HepG2 (cell line): ENCODE measurements around the gene B4GALT4. TPM values are rescaled to one million over a fixed set of nuclear protein-coding genes. Genes with fewer than 3 reads are reported as not detected.

Experiments used
- ATAC-seq: fragments of 200-7000 bp; cut with Tn5 transposase; 3 replicates; pipeline ENCODE4 v1.9.1; 2020; ENCODE audit warnings: mild to moderate bottlenecking, moderate library complexity
- BruUV-seq: library from RNA; stranded (reverse); fragments of 400-500 nt; replicated peaks from 2 replicates; lab custom pipeline; 2021; lab: Mats Ljungman, UMichigan
- CTCF ChIA-PET: fragments of 300-600 bp; formaldehyde crosslinking; extraction: SDS; loops from one replicate; lab custom pipeline; 2021; ENCODE audit warnings: low total read pairs, inconsistent platforms, low intra/inter-chr PET ratio; lab: Yijun Ruan, JAX
- POLR2A ChIA-PET: fragments of 350-600 bp; sonication (Branson Sonifier 250); formaldehyde crosslinking; loops from one replicate; lab custom pipeline; 2020; ENCODE audit warnings: antibody characterized with exemption, inconsistent platforms; lab: Yijun Ruan, JAX
- DNase-seq: peaks from one replicate; pipeline ENCODE4 v3.0.0-alpha.2; 2015; ENCODE audit warnings: low spot score
- FAIRE-seq: peaks from 3 replicates; lab custom pipeline; 2011; peaks lifted over from hg19 to GRCh38; lab: Jason Lieb, UNC
- H2AFZ ChIP-seq: one replicate; pipeline ENCODE4 v1.6.1; 2011; ENCODE audit warnings: low read length, inconsistent platforms
- H3K27ac ChIP-seq: fragments of 300-600 bp; 3 replicates; pipeline ENCODE4 v1.8.0; 2011; ENCODE audit warnings: mixed run types, mild to moderate bottlenecking, mixed read lengths, low read length, inconsistent platforms; ENCODE audit not compliant: insufficient read depth; ENCODE audit errors: extremely low read length
- H3K27me3 ChIP-seq, 2 experiments: fragments of 200-600 bp in 1 of 2; 2 replicates in 1 of 2; 3 replicates in 1 of 2; pipeline versions ENCODE4 v1.6.0 to v1.8.0; 2011; ENCODE audit warnings: low read length in 2 of 2, mild to moderate bottlenecking in 2 of 2, moderate library complexity in 2 of 2, inconsistent platforms in 1 of 2; ENCODE audit not compliant: insufficient read depth in 2 of 2, control insufficient read depth in 1 of 2
- H3K36me3 ChIP-seq, 2 experiments: fragments of 200-600 bp in 1 of 2; replicated peaks in 1 of 2; 2 replicates in 1 of 2; 3 replicates in 1 of 2; pipeline versions ENCODE4 v1.5.1 to v1.8.0; 2011; ENCODE audit warnings: low read length in 2 of 2, inconsistent platforms in 1 of 2; ENCODE audit not compliant: insufficient read depth in 2 of 2, control insufficient read depth in 1 of 2
- H3K4me1 ChIP-seq: 2 replicates; pipeline ENCODE4 v1.5.1; 2012; ENCODE audit warnings: low read length, inconsistent platforms; ENCODE audit not compliant: insufficient read depth
- H3K4me2 ChIP-seq: 2 replicates; pipeline ENCODE4 v1.6.0; 2011; ENCODE audit warnings: low read depth, low read length, inconsistent platforms
- H3K4me3 ChIP-seq, 3 experiments: fragments of 200-600 bp in 1 of 3; sonication (generic), shearing (Covaris generic) in 1 of 3; replicated peaks in 1 of 3; 2 replicates each; pipeline ENCODE4 v1.5.1; 2011 to 2016; ENCODE audit warnings: low read length in 3 of 3, inconsistent platforms in 2 of 3, low read depth in 2 of 3, mild to moderate bottlenecking in 2 of 3, control low read depth in 1 of 3, mixed read lengths in 1 of 3; ENCODE audit not compliant: insufficient read depth in 1 of 3
- H3K79me2 ChIP-seq: one replicate; pipeline ENCODE4 v1.6.1; 2011; ENCODE audit warnings: low read length, inconsistent platforms; ENCODE audit not compliant: insufficient read depth
- H3K9ac ChIP-seq: 2 replicates; pipeline ENCODE4 v1.6.0; 2011; ENCODE audit warnings: mild to moderate bottlenecking, low read depth, low read length, inconsistent platforms; ENCODE audit not compliant: insufficient read depth
- H3K9me3 ChIP-seq: 2 replicates; pipeline ENCODE4 v1.5.1; 2012; ENCODE audit warnings: mild to moderate bottlenecking, low read length
- H4K20me1 ChIP-seq: 2 replicates; pipeline ENCODE4 v1.6.0; 2011; ENCODE audit warnings: inconsistent platforms, mild to moderate bottlenecking, low read length, moderate library complexity; ENCODE audit not compliant: insufficient read depth
- NCOA5 ChIP-seq: sonication (generic); formaldehyde crosslinking; IDR thresholded peaks from 2 replicates; pipeline ENCODE4 v1.4.0; 2020; ENCODE audit warnings: missing genetic modification reagents
- NR2F2 ChIP-seq: IDR thresholded peaks from 2 replicates; pipeline ENCODE4 v1.6.1; 2012; ENCODE audit warnings: low read depth, inconsistent platforms, borderline replicate concordance
- TFAP4 ChIP-seq: sonication (generic); IDR thresholded peaks from 2 replicates; pipeline ENCODE4 v1.6.1; 2016; ENCODE audit warnings: low read depth, borderline replicate concordance
- THAP8 ChIP-seq: sonication (generic); formaldehyde crosslinking; IDR thresholded peaks from 2 replicates; pipeline ENCODE4 v1.5.1; 2020; ENCODE audit warnings: missing genetic modification reagents, mild to moderate bottlenecking, borderline replicate concordance
- TMF1 ChIP-seq: sonication (generic); formaldehyde crosslinking; IDR thresholded peaks from 2 replicates; pipeline ENCODE4 v1.8.1; 2022; ENCODE audit warnings: low read depth, missing genetic modification reagents
- ZHX2 ChIP-seq, 2 experiments: sonication (generic) in 1 of 2; formaldehyde crosslinking in 1 of 2; IDR thresholded peaks; 2 replicates each; pipeline versions ENCODE4 v1.6.1 to v1.9.0; 2014 to 2022; ENCODE audit warnings: antibody characterized with exemption in 1 of 2, borderline replicate concordance in 1 of 2, inconsistent platforms in 1 of 2, low read depth in 1 of 2, missing genetic modification reagents in 1 of 2
- ZKSCAN1 ChIP-seq: fragments of 150-350 bp; IDR thresholded peaks from 2 replicates; pipeline ENCODE4 v1.6.1; 2014; ENCODE audit warnings: low read length
- ZNF24 ChIP-seq: fragments of 450-650 bp; IDR thresholded peaks from 2 replicates; pipeline ENCODE4 v1.6.1; 2017; ENCODE audit warnings: antibody characterized with exemption, mild to moderate bottlenecking
- ZNF354B ChIP-seq: sonication (generic); formaldehyde crosslinking; IDR thresholded peaks from 2 replicates; pipeline ENCODE4 v1.8.0; 2022; ENCODE audit warnings: mild to moderate bottlenecking, missing genetic modification reagents
- ZNF512B ChIP-seq: sonication (generic); formaldehyde crosslinking; IDR thresholded peaks from 2 replicates; pipeline ENCODE4 v1.5.1; 2020; ENCODE audit warnings: missing genetic modification reagents, mild to moderate bottlenecking, borderline replicate concordance
- ZNF550 ChIP-seq: sonication (generic); formaldehyde crosslinking; IDR thresholded peaks from 2 replicates; pipeline ENCODE4 v1.4.0; 2020; ENCODE audit warnings: mild to moderate bottlenecking, missing genetic modification reagents, borderline replicate concordance
- ZNF652 ChIP-seq: IDR thresholded peaks from 2 replicates; pipeline ENCODE4 v1.6.1; 2016; ENCODE audit warnings: low read depth, borderline replicate concordance
- ZNF747 ChIP-seq: sonication (generic); formaldehyde crosslinking; IDR thresholded peaks from 2 replicates; pipeline ENCODE4 v1.8.1; 2023; ENCODE audit warnings: missing genetic modification reagents, mild to moderate bottlenecking, borderline replicate concordance
- WGBS: methylation state at CpG from one replicate; pipeline ENCODE4 v1.1.6; 2017; ENCODE audit warnings: low lambda C conversion rate; 5-methylcytosine and 5-hydroxymethylcytosine counted together
- in situ Hi-C: cut with HindIII; loops from 2 replicates; pipeline ENCODE4 v1.10.0; 2017; ENCODE audit warnings: low pct_unique_long_range_greater_than_20kb; ENCODE audit not compliant: extremely low pct_ligation_motif_present
- intact Hi-C: fragments of 100-400 bp; cut with micrococcal nuclease; formaldehyde crosslinking; loops from one replicate; pipeline ENCODE4 v1.10.0; 2022; ENCODE audit not compliant: unreplicated experiment
- polyA plus RNA-seq, 8 experiments: library from polyadenylated mRNA; depleted of rRNA in 3 of 8; stranded (reverse) in 7 of 8; unstranded in 1 of 8; fragments of >200 nt; fragmentation: Illumina TruSeq in 4 of 8; extraction: Trizol in 4 of 8; gene quantifications; 2 replicates each; pipeline versions ENCODE4 v1.2.1 to v1.2.3, GENCODE V29; 2011 to 2016; ENCODE audit warnings: low read depth in 4 of 8, missing spikeins in 1 of 8, mixed read lengths in 1 of 8; ENCODE audit not compliant: insufficient read depth in 1 of 8
- total RNA-seq, 5 experiments: library from RNA; depleted of rRNA; stranded (reverse); fragments of >200 nt; fragmentation: Illumina TruSeq; extraction: Trizol; gene quantifications; 2 replicates each; pipeline ENCODE4 v1.2.3, GENCODE V29; 2016; ENCODE audit warnings: low read depth in 1 of 5

B4GALT4 gene
- total and polyA plus RNA-seq, 2 of the 13 experiments (the other 11 are each of a cell fraction or from before 2014, with no cell fraction given): 16.9 to 29.0 TPM

GRCh38 chr3:119237299-119237698 is 3.4 kb downstream of the B4GALT4 start (continued):
- TF ChIP-seq ZNF747 (CRISPR knock-in tag) (no peak), NCOA5 (no peak)

- Histone ChIP-seq H3K9me3 (no peaks in the 10 kb centered on the region), H3K4me3 (no peak overlapping the region), H3K27me3 (no peaks in the 10 kb centered on the region), H3K79me2 (peaks cover 19% of the 10 kb centered on the region), H3K36me3 (peaks cover 4 to 33% of the 10 kb centered on the region in 2 experiments; a peak in 4 of 5 replicates), H3K4me2 (no peak overlapping the region), H4K20me1 (no peaks in the 10 kb centered on the region), H3K9ac (no peak overlapping the region), H3K4me1 (peaks cover 25% of the 10 kb centered on the region), H3K27ac (no peak overlapping the region), H2AFZ (no peak overlapping the region)
- BruUV-seq: no TSS peak
- ChIA-PET POLR2A (no interaction called here), CTCF (no interaction called here)
- intact Hi-C loops: no loop called here
- no peak for ATAC-seq
- in situ Hi-C loops: no loop called here
- 83% methylated on average over 7 of the region's 7 CpGs for WGBS
- no peak for DNase-seq
- no peak for FAIRE-seq
- TF ChIP-seq NR2F2 (no peak), ZKSCAN1 (no peak), ZNF24 (no peak), TMF1 (CRISPR knock-in tag) (no peak), ZNF550 (CRISPR knock-in tag) (no peak), ZNF354B (CRISPR knock-in tag) (no peak), TFAP4 (no peak), ZNF512B (CRISPR knock-in tag) (no peak), THAP8 (CRISPR knock-in tag) (no peak), ZNF652 (CRISPR knock-in tag) (no peak), ZHX2 (IDR thresholded peaks at IDR 0.05; ENCODE audit: low read depth) (no peak), ZHX2 (CRISPR knock-in tag; IDR thresholded peaks at IDR 0.05; ENCODE audit: borderline replicate concordance) (no peak)
These were observed 3.9 kb downstream of the B4GALT4 start for GRCh38 chr3:119236756-119237155.
